Measurements from ENCODE around the gene UBE2V1. TPM values are rescaled to one million over a fixed set of nuclear protein-coding genes. Genes with fewer than 3 reads are reported as not detected.

The UBE2V1 gene
- total RNA-seq, 3 donors from 2014 or later, result 63.8 to 81.6 (median 79.9) TPM

- Histone ChIP-seq H3K4me1 (peaks cover 0 to 9% of the 10 kb centered on the region in 2 donors), H3K27ac (no peak overlapping the region), H3K4me3 (no peak overlapping the region), H3K9me3 (no peaks in the 10 kb centered on the region), H3K27me3 (no peaks in the 10 kb centered on the region), H3K36me3 (no peaks in the 10 kb centered on the region)
- TF ChIP-seq CTCF (IDR thresholded peaks at IDR 0.05), result no peak
- TF ChIP-seq POLR2AphosphoS5 (IDR thresholded peaks at IDR 0.05), result no peak
- no peak for TF ChIP-seq POLR2A (IDR thresholded peaks at IDR 0.05)
- DNase-seq (ENCODE audit: low spot score in 2 of 2), result no peak
- intact Hi-C loops (cut with DNase I; ENCODE audit: low total_unique reads), result no loop called here
These were observed 54.1 kb downstream of the UBE2V1 start for GRCh38 chr20:50058662-50059402.

- intact Hi-C loops (cut with DNase I; ENCODE audit: low total_unique reads), result no loop called here
- Histone ChIP-seq H3K9me3 (no peaks in the 10 kb centered on the region), H3K4me1 (peaks cover 0 to 9% of the 10 kb centered on the region in 2 donors), H3K27me3 (no peaks in the 10 kb centered on the region), H3K27ac (no peak overlapping the region), H3K4me3 (no peak overlapping the region), H3K36me3 (no peaks in the 10 kb centered on the region)
- DNase-seq (ENCODE audit: low spot score in 2 of 2), result no peak
- TF ChIP-seq POLR2AphosphoS5 (IDR thresholded peaks at IDR 0.05), result no peak
- no peak for TF ChIP-seq POLR2A (IDR thresholded peaks at IDR 0.05)
- no peak for TF ChIP-seq CTCF (IDR thresholded peaks at IDR 0.05)
These were observed 55.3 kb downstream of the UBE2V1 start for GRCh38 chr20:50057714-50058053.

- Histone ChIP-seq H3K36me3 (no peaks in the 10 kb centered on the region), H3K4me1 (peaks cover 0 to 9% of the 10 kb centered on the region in 2 donors), H3K27me3 (no peaks in the 10 kb centered on the region), H3K4me3 (no peak overlapping the region), H3K9me3 (no peaks in the 10 kb centered on the region), H3K27ac (no peak overlapping the region)
- intact Hi-C loops (cut with DNase I; ENCODE audit: low total_unique reads), result no loop called here
- DNase-seq (ENCODE audit: low spot score in 2 of 2), result no peak
- TF ChIP-seq POLR2AphosphoS5 (IDR thresholded peaks at IDR 0.05) (no peak), POLR2A (IDR thresholded peaks at IDR 0.05) (no peak), CTCF (IDR thresholded peaks at IDR 0.05) (no peak)
These were observed 55.8 kb downstream of the UBE2V1 start for GRCh38 chr20:50056951-50057713.

GRCh38 chr20:50056408-50056926 is 56.5 kb downstream of the UBE2V1 start:
- DNase-seq (ENCODE audit: low spot score in 2 of 2), result no peak
- Histone ChIP-seq H3K27ac (no peak overlapping the region), H3K4me3 (no peak overlapping the region), H3K4me1 (peaks cover 0 to 9% of the 10 kb centered on the region in 2 donors), H3K36me3 (no peaks in the 10 kb centered on the region), H3K27me3 (no peaks in the 10 kb centered on the region), H3K9me3 (no peaks in the 10 kb centered on the region)
- no peak for TF ChIP-seq POLR2A (IDR thresholded peaks at IDR 0.05)
- TF ChIP-seq POLR2AphosphoS5 (IDR thresholded peaks at IDR 0.05), result no peak
- TF ChIP-seq CTCF (IDR thresholded peaks at IDR 0.05), result no peak
- intact Hi-C loops (cut with DNase I; ENCODE audit: low total_unique reads), result no loop called here
